PC-3 (cell line): ENCODE results near the gene WFDC1.

Experiments used
- EZH2 ChIP-seq: fragments of 300-600 bp; sonication (generic); IDR thresholded peaks from one replicate; pipeline ENCODE4 v1.6.1; 2017; ENCODE audit warnings: antibody characterized with exemption, mild to moderate bottlenecking, low read length; ENCODE audit not compliant: unreplicated experiment
- EZH2phosphoT487 ChIP-seq: fragments of 300-600 bp; sonication (generic); IDR thresholded peaks from 2 replicates; pipeline ENCODE4 v1.6.1; 2018; ENCODE audit warnings: mild to moderate bottlenecking, antibody characterized with exemption, low read length, borderline replicate concordance
- TF ChIP-seq, protein P1 (sequence below): fragments of 300-600 bp; sonication (generic); conservative IDR thresholded peaks from 2 replicates; pipeline ENCODE4 v1.5.1; 2017; ENCODE audit warnings: antibody characterized with exemption, low read depth, mild to moderate bottlenecking, low read length

DNA sequence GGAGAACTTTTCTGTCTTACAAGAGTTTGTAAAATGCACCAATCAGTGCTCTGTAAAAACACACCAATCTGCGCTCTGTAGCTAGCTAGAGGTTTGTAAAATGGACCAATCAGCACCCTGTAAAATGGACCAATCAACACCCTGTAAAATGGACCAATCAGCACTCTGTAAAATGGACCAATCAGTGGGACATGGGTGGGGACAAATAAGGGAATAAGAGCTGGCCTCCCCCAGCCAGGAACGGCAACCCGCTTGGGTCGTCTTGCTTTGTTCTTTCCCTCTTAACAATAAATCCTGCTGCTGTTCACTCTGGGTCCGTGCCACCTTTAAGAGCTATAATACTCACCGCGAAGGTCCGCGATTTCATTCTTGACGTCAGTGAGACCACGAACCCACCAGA lies 36.4 kb upstream of the WFDC1 start:
- TF ChIP-seq, protein P1, sequence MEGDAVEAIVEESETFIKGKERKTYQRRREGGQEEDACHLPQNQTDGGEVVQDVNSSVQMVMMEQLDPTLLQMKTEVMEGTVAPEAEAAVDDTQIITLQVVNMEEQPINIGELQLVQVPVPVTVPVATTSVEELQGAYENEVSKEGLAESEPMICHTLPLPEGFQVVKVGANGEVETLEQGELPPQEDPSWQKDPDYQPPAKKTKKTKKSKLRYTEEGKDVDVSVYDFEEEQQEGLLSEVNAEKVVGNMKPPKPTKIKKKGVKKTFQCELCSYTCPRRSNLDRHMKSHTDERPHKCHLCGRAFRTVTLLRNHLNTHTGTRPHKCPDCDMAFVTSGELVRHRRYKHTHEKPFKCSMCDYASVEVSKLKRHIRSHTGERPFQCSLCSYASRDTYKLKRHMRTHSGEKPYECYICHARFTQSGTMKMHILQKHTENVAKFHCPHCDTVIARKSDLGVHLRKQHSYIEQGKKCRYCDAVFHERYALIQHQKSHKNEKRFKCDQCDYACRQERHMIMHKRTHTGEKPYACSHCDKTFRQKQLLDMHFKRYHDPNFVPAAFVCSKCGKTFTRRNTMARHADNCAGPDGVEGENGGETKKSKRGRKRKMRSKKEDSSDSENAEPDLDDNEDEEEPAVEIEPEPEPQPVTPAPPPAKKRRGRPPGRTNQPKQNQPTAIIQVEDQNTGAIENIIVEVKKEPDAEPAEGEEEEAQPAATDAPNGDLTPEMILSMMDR, result no peak
- TF ChIP-seq EZH2phosphoT487, result no peak
- no peak for TF ChIP-seq EZH2
